Measurements from ENCODE around the gene PMEPA1.

GRCh38 chr20:57647006-57647932, 62.5 kb downstream of the PMEPA1 start:
- TF ChIP-seq CTCF (conservative IDR thresholded peaks at IDR 0.05; ENCODE audit: low read length) (no peak), EZH2phosphoT487 (IDR thresholded peaks at IDR 0.05; ENCODE audit: borderline replicate concordance, low read depth, low read length) (no peak)

Data from OCI-LY7 (cell line).